ENCODE results near the gene TMEM156.

TMEM156 gene

DNA sequence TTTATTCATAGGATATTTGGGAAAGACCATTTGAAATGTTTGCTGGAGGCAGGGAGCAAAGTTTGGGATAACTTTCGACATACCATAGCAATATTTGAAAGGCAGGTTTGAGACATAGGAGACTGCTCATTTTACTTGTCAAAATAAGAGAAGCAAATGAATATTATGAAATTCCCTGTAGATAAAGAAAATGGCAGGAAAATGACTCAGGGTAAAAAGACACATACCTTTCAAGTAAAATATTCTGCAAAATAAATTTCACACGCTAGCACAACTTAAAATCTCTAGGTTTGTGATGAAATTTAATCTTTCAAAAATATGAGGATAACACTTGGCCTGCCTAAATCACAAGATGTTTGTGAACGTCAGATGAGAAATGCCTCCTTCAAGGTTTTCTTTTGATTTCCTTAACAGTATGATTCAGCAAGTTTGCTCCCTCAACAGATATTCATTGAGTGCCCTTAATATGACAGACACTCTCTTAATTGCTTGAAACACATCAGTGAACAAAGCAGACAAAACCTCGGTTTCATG lies 6.6 kb downstream of the TMEM156 start:
- TF ChIP-seq, protein P1, sequence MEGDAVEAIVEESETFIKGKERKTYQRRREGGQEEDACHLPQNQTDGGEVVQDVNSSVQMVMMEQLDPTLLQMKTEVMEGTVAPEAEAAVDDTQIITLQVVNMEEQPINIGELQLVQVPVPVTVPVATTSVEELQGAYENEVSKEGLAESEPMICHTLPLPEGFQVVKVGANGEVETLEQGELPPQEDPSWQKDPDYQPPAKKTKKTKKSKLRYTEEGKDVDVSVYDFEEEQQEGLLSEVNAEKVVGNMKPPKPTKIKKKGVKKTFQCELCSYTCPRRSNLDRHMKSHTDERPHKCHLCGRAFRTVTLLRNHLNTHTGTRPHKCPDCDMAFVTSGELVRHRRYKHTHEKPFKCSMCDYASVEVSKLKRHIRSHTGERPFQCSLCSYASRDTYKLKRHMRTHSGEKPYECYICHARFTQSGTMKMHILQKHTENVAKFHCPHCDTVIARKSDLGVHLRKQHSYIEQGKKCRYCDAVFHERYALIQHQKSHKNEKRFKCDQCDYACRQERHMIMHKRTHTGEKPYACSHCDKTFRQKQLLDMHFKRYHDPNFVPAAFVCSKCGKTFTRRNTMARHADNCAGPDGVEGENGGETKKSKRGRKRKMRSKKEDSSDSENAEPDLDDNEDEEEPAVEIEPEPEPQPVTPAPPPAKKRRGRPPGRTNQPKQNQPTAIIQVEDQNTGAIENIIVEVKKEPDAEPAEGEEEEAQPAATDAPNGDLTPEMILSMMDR (IDR thresholded peaks at IDR 0.05; ENCODE audit: low read depth, low read length): no peak

DNA sequence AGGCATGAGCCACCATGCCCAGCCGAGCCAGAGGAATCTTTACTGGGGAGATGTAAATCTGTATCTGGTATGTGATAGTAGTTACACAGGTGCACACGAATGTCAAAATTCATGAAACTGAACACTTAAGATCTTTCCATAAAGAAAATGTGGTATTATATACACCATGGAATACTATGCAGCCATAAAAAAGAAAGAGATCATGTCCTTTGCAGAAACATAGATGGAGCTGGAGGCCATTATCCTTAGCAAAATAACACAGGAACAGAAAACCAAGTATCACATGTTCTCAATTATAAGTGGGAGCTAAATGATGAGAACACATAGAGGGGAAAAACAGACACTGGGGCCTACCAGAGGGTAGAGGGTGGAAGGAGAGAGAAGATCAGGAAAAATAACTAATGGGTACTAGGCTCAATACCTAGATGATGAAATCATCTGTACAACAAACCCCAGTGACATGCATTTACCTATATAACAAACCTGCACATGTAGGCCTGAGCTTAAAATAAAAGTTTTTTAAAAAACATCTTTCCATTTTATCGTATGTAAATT lies 7.8 kb downstream of the TMEM156 start:
- no peak for DNase-seq (ENCODE audit: low read depth in 2 of 2)
- H3K4me3 ChIP-seq (replicated peaks in 1 of 2; ENCODE audit: low read depth in 2 of 2, low read length in 2 of 2): no peak overlapping the region
- TF ChIP-seq, protein P1 (IDR thresholded peaks at IDR 0.05; ENCODE audit: low read depth, low read length): no peak

More for the DNA sequence above, 6.6 kb downstream of the TMEM156 start:
- H3K4me3 ChIP-seq (replicated peaks in 1 of 2; ENCODE audit: low read depth in 2 of 2, low read length in 2 of 2): no peak overlapping the region
- peak; percentile 76 to 79 for DNase-seq (ENCODE audit: low read depth in 2 of 2)

DNA sequence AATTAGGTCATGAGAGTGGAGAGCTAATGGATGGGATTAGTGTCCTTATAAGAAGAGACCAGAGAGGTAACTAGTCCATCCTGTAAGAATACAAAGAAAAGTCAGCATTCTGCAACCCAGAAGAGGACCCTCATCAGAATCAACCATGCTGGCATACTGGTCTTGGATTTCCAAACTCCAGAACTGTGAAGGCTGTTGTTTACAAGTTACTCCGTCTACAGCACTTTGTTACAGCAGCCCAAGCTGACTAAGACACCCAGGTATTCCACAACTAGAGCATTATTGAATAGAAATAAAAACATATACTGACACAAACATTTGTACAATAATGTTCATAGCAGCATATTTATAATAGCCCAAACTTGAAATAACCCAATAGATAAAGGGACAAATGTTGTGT lies 9.2 kb downstream of the TMEM156 start:
- peak in 1 of 2 donors; percentile 57 for DNase-seq (ENCODE audit: low read depth in 2 of 2)
- H3K4me3 ChIP-seq (replicated peaks in 1 of 2; ENCODE audit: low read depth in 2 of 2, low read length in 2 of 2): no peak overlapping the region
- TF ChIP-seq, protein P1 (IDR thresholded peaks at IDR 0.05; ENCODE audit: low read depth, low read length): no peak

DNA sequence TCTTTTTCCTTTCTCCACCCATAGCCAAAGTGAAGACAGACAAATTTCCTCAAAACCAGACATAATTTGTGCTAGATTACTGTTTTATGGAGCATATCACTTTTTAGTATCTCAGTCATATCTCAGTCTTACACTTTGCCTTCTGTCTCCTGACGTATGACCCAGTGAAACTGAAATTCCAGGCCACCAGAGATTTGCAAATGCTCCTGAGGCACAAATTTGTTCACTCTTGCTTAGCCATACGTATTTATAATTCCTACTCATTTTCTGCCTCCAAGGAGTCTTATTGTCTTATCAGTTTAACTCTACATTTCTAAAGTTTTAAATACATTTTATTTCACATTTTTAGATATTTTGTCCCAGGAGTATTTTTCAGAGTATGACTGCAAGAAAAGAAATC lies 10.0 kb downstream of the TMEM156 start:
- no peak overlapping the region for H3K4me3 ChIP-seq (replicated peaks in 1 of 2; ENCODE audit: low read depth in 2 of 2, low read length in 2 of 2)
- TF ChIP-seq, protein P1 (IDR thresholded peaks at IDR 0.05; ENCODE audit: low read depth, low read length): no peak
- no peak for DNase-seq (ENCODE audit: low read depth in 2 of 2)

DNA sequence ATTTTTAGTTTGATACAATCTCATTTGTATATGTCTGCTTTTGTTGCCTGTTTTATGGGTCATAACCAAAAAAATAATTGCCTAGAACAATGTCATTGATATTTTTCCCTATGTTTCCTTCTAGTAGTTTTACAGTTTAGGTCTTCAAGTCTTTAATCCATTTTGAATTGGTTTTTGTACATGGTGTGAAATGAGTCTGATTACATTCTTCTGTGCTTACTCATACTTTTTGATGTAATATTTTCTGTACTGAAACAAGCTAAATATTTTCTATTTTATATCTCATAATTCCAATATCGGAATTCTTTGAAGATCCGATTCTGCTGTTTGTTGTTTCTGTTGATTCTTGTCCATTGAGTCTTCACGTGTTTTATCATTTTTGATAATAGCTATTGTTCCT lies 10.6 kb downstream of the TMEM156 start:
- H3K4me3 ChIP-seq (replicated peaks in 1 of 2; ENCODE audit: low read depth in 2 of 2, low read length in 2 of 2): no peak overlapping the region

DNA sequence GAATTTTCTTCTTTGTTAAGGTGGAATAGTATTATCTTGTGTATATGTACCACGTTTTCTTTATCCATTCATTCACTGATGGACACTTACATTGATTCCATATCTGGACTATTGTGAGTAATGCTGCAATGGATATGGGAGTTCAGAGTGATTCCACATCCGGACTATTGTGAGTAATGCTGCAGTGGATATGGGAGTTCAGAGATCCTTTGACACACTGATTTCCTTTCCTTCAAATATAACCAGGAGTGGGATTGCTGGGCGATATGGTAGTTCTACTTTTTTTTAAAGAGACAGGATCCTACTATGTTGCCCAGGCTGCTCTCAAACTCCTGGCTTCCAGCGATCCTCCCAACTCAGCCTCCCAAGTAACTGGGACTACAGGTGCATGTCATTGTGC lies 12.1 kb downstream of the TMEM156 start:
- no peak overlapping the region for H3K4me3 ChIP-seq (replicated peaks in 1 of 2; ENCODE audit: low read depth in 2 of 2, low read length in 2 of 2)
- TF ChIP-seq, protein P1 (IDR thresholded peaks at IDR 0.05; ENCODE audit: low read depth, low read length): no peak
- peak in 1 of 2 donors; percentile 58 for DNase-seq (ENCODE audit: low read depth in 2 of 2)

More for the DNA sequence above, 10.6 kb downstream of the TMEM156 start:
- peak in 1 of 2 donors; percentile 44 for DNase-seq (ENCODE audit: low read depth in 2 of 2)
- TF ChIP-seq, protein P1 (IDR thresholded peaks at IDR 0.05; ENCODE audit: low read depth, low read length): no peak

DNA sequence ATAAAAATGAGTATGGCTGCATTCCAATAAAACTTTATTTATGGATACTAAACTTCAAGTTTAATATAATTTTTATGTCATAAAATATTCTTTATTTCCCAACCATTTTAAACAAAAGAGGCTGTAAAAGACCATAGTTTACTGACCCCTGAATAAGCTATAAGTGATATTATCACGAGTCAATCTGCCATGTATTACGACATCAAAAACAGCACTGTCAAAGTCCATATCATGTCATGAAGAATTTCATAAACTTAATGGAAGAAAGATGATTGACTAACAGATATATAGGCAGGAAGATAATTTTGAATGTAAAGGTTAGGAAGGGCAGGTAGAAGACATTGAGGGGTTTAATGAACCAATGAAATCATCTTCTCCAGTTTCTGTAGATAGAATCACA lies 18.2 kb downstream of the TMEM156 start:
- DNase-seq (ENCODE audit: low read depth in 2 of 2): no peak
- no peak overlapping the region for H3K4me3 ChIP-seq (replicated peaks in 1 of 2; ENCODE audit: low read depth in 2 of 2, low read length in 2 of 2)
- TF ChIP-seq, protein P1 (IDR thresholded peaks at IDR 0.05; ENCODE audit: low read depth, low read length): no peak
